Natural killer cell (primary cell): ENCODE measurements around the gene FBL. TPM values are rescaled to one million over a fixed set of nuclear protein-coding genes. Genes with fewer than 3 reads are reported as not detected.
A peak's percentile ranks its signal among the peaks of the same experiment; 100 is the strongest.

Experiments used
- ATAC-seq, 3 donors: fragments of 150-1000 bp in 2 of 3; fragments of 200-7000 bp in 1 of 3; cut with Tn5 transposase; 1 replicate in 1 of 3; 2 replicates in 2 of 3; pipeline ENCODE4 v1.10.0; 2021; ENCODE audit warnings: mild to moderate bottlenecking in 2 of 3, moderate library complexity in 2 of 3
- DNase-seq, 2 donors: peaks; one replicate each; pipeline versions ENCODE4 v3.0.0 to v3.0.0-alpha.2; 2013 to 2021; ENCODE audit warnings: mixed read lengths in 1 of 2
- H3K27ac ChIP-seq: one replicate; pipeline ENCODE4 v1.5.1; 2013; ENCODE audit warnings: mild to moderate bottlenecking, low read length
- H3K27me3 ChIP-seq: one replicate; pipeline ENCODE4 v1.6.1; 2013; ENCODE audit warnings: low read length; ENCODE audit not compliant: control insufficient read depth, insufficient read depth
- H3K36me3 ChIP-seq: one replicate; pipeline ENCODE4 v1.6.1; 2013; ENCODE audit warnings: low read length; ENCODE audit not compliant: control insufficient read depth, insufficient read depth
- H3K4me1 ChIP-seq: one replicate; pipeline ENCODE4 v1.6.1; 2013; ENCODE audit warnings: low read length; ENCODE audit not compliant: control insufficient read depth, insufficient read depth
- H3K4me3 ChIP-seq: one replicate; pipeline ENCODE4 v1.5.1; 2013; ENCODE audit warnings: low read length
- H3K9me3 ChIP-seq: one replicate; pipeline ENCODE4 v1.6.1; 2013; ENCODE audit warnings: low read length; ENCODE audit not compliant: control insufficient read depth, insufficient read depth
- H3K27ac Mint-ChIP-seq, 2 donors: one replicate each; pipeline ENCODE4 v1.8.0; 2022; ENCODE audit warnings: mild to moderate bottlenecking in 2 of 2, mixed read lengths in 2 of 2, moderate library complexity in 1 of 2
- H3K27me3 Mint-ChIP-seq, 2 donors: one replicate each; pipeline ENCODE4 v1.8.0; 2022; ENCODE audit warnings: low read depth in 2 of 2, mixed read lengths in 2 of 2
- H3K36me3 Mint-ChIP-seq: one replicate; pipeline ENCODE4 v1.8.0; 2022; ENCODE audit warnings: mixed read lengths
- H3K4me1 Mint-ChIP-seq, 2 donors: one replicate each; pipeline ENCODE4 v1.8.0; 2022; ENCODE audit warnings: mixed read lengths in 2 of 2
- H3K4me3 Mint-ChIP-seq: one replicate; pipeline ENCODE4 v1.8.0; 2022; ENCODE audit warnings: mild to moderate bottlenecking, moderate library complexity, mixed read lengths
- H3K9me3 Mint-ChIP-seq, 2 donors: one replicate each; pipeline ENCODE4 v1.8.0; 2022; ENCODE audit warnings: mixed read lengths in 2 of 2
- WGBS: methylation state at CpG from one replicate; pipeline ENCODE4 v1.1.7; 2013; ENCODE audit warnings: missing lambda C conversion rate; ENCODE audit not compliant: insufficient coverage; 5-methylcytosine and 5-hydroxymethylcytosine counted together
- intact Hi-C: fragments of 100-400 bp; cut with micrococcal nuclease; formaldehyde crosslinking; loops from one replicate; pipeline ENCODE4 v1.14.2; 2022
- total RNA-seq, 4 donors: library from RNA; stranded (reverse); fragments of 120-200 nt in 1 of 4; gene quantifications; one replicate each; pipeline versions ENCODE4 v1.2.3 to v1.2.4, GENCODE V29; 2013 to 2022
- TF ChIP-seq, protein P1 (sequence below): fragments of 200-600 bp; IDR thresholded peaks from one replicate; pipeline ENCODE4 v1.8.0; 2022; ENCODE audit warnings: antibody characterized with exemption

FBL gene
- total RNA-seq, 3 donors from 2014 or later (not counting 1 experiment from before 2014, with no cell fraction given), result 181 to 213 (median 201) TPM

DNA sequence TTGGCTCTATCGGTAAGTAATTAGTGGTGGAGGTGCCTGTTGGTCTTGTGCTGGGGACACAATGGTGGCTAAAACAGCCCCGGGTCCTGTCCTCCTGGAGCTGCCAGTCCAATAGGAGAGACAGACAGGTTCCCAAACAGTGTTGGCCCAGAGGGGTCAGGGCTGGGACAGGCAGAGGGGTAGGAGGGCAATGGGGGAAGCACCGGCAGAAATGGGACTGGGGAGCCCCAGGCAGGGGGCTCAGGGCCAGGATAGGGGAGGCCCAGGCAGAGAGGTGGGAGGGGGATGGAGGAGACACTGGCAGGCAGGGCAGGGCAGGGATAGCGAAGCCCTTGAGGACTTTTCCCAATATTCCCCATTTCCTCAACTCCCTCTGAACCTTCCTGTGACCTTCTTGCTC lies 2.2 kb upstream of the FBL start:
- H3K27ac Mint-ChIP-seq, result peak overlapping the region in 1 of 2 donors; percentile 21
- DNase-seq, result no peak
- TF ChIP-seq, protein P1, sequence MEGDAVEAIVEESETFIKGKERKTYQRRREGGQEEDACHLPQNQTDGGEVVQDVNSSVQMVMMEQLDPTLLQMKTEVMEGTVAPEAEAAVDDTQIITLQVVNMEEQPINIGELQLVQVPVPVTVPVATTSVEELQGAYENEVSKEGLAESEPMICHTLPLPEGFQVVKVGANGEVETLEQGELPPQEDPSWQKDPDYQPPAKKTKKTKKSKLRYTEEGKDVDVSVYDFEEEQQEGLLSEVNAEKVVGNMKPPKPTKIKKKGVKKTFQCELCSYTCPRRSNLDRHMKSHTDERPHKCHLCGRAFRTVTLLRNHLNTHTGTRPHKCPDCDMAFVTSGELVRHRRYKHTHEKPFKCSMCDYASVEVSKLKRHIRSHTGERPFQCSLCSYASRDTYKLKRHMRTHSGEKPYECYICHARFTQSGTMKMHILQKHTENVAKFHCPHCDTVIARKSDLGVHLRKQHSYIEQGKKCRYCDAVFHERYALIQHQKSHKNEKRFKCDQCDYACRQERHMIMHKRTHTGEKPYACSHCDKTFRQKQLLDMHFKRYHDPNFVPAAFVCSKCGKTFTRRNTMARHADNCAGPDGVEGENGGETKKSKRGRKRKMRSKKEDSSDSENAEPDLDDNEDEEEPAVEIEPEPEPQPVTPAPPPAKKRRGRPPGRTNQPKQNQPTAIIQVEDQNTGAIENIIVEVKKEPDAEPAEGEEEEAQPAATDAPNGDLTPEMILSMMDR, result no peak
- no peaks in the 10 kb centered on the region for H3K9me3 ChIP-seq
- H3K36me3 Mint-ChIP-seq, result no peaks in the 10 kb centered on the region
- no peak for ATAC-seq
- no peaks in the 10 kb centered on the region for H3K27me3 ChIP-seq
- H3K36me3 ChIP-seq, result no peaks in the 10 kb centered on the region
- peaks cover 0 to 12% of the 10 kb centered on the region in 2 donors for H3K27me3 Mint-ChIP-seq
- H3K4me3 Mint-ChIP-seq, result no peak overlapping the region
- WGBS, result over 99% methylated on average over 4 of the region's 4 CpGs
- H3K27ac ChIP-seq, result no peak overlapping the region
- H3K4me1 Mint-ChIP-seq, result peaks cover 36 to 37% of the 10 kb centered on the region in 2 donors
- H3K4me3 ChIP-seq, result no peak overlapping the region
- peaks cover 29% of the 10 kb centered on the region for H3K4me1 ChIP-seq
- intact Hi-C loops, result no loop called here
- no peaks in the 10 kb centered on the region for H3K9me3 Mint-ChIP-seq

DNA sequence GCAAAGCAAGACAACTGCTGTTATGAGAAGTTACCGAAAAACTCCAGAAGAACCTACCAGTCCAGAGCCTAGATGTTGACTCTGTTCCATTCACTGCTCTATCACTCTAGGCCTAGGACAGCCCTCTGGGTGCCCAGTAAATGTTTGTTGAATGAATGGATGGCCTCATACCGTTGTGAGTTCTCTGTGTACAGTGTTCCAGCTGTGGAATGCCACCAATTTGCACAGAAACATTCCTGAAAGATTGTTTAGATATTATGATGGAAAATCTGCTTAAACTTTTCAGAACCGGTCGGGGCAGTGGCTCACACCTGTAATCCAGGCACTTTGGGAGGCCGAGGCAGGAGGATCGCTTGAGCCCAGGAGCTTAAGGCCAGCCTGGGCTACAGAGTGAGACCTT lies 1.3 kb upstream of the FBL start:
- H3K9me3 ChIP-seq, result no peaks in the 10 kb centered on the region
- H3K4me3 ChIP-seq, result no peak overlapping the region
- DNase-seq, result no peak
- no peak overlapping the region for H3K27ac ChIP-seq
- Mint-ChIP-seq H3K9me3 (no peaks in the 10 kb centered on the region), H3K4me3 (peak overlapping the region; percentile 92), H3K27ac (peak overlapping the region; percentile 92 to 94), H3K4me1 (peaks cover 43 to 44% of the 10 kb centered on the region in 2 donors), H3K27me3 (peaks cover 0 to 9% of the 10 kb centered on the region in 2 donors), H3K36me3 (no peaks in the 10 kb centered on the region)
- TF ChIP-seq, protein P1, result no peak
- peaks cover 32% of the 10 kb centered on the region for H3K4me1 ChIP-seq
- WGBS, result 98% methylated on average over 6 of the region's 6 CpGs
- H3K27me3 ChIP-seq, result no peaks in the 10 kb centered on the region
- ATAC-seq, result no peak
- H3K36me3 ChIP-seq, result no peaks in the 10 kb centered on the region
- intact Hi-C loops, result no loop called here

DNA sequence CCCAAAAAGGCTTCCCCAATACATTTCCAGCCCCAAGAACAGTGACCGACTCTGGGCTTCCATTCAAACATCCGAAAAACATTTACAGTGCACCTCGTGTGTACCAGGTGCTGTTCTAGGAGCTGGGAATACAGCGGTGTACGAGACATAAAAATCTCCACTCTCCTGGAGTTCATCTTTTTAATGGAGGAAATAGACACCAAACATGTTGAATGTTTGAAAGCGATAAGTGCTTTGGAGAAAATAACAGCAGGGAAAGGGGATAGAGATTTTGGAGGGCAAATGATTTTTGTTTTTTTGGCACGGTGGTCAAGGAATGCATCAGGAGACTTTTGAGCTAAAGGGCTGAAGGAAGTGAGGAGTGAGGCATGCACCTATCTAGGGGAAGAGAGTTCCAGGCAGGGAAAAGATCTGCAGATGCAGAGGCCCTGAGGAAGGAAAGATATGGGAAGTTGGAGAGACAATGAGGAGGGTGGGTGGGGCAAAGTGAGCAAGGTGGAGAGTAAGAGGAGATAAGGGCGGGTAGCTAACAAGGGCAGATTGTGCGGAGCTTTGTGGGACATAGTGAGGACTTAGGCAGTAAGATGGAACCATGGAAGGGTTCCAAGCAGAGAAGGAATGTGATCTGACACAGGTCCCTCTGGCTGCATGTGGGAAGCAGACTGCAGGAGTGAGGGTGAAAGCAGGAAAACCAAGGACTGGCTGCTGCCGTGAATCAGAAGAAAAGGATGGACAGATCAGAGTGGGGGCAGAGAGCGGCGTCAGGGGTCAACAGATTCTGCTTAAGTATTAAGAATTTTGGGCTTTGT lies 703 bp upstream of the FBL start:
- H3K4me3 ChIP-seq, result peak overlapping the region; percentile 92

More for the DNA sequence above, 703 bp upstream of the FBL start:
- Histone ChIP-seq H3K9me3 (no peaks in the 10 kb centered on the region), H3K36me3 (no peaks in the 10 kb centered on the region), H3K4me1 (peaks cover 32% of the 10 kb centered on the region), H3K27ac (peak overlapping the region; percentile 89), H3K27me3 (no peaks in the 10 kb centered on the region)
- TF ChIP-seq, protein P1, result no peak
- Mint-ChIP-seq H3K27me3 (peaks cover 0 to 9% of the 10 kb centered on the region in 2 donors), H3K27ac (peak overlapping the region; percentile 92 to 94), H3K36me3 (no peaks in the 10 kb centered on the region), H3K4me3 (peak overlapping the region; percentile 92), H3K9me3 (no peaks in the 10 kb centered on the region), H3K4me1 (peaks cover 48% of the 10 kb centered on the region in 2 donors)
- WGBS, result 46% methylated on average over 10 of the region's 12 CpGs
- intact Hi-C loops, result loop anchor here (1.0 kb wide), 1 partner anchor 23 kb away; no protein-coding TSS in a partner anchor
- ATAC-seq (no peak), DNase-seq (no peak)
